HG03108 (cell line): ENCODE measurements around the gene MUS81.
A peak's percentile ranks its signal among the peaks of the same experiment; 100 is the strongest.
"Not testable (repeated sequence)": the region's sequence is repeated elsewhere in the genome, so short reads cannot be mapped to it uniquely, and the experiment has no call there.

Source experiments
- ATAC-seq: cut with Tn5 transposase; IDR thresholded peaks from one replicate; pipeline ENCODE4 v1.9.1; 2021; ENCODE audit warnings: moderate library complexity; ENCODE audit not compliant: unreplicated experiment

MUS81 gene, protein sequence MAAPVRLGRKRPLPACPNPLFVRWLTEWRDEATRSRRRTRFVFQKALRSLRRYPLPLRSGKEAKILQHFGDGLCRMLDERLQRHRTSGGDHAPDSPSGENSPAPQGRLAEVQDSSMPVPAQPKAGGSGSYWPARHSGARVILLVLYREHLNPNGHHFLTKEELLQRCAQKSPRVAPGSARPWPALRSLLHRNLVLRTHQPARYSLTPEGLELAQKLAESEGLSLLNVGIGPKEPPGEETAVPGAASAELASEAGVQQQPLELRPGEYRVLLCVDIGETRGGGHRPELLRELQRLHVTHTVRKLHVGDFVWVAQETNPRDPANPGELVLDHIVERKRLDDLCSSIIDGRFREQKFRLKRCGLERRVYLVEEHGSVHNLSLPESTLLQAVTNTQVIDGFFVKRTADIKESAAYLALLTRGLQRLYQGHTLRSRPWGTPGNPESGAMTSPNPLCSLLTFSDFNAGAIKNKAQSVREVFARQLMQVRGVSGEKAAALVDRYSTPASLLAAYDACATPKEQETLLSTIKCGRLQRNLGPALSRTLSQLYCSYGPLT

GRCh38 chr11:65860278-65861164 is at the start of gene MUS81:
MUS81 (plus strand) TSS chr11:65860433; CDS start chr11:65860754, 321 bp downstream.
- no peak for ATAC-seq

DNA sequence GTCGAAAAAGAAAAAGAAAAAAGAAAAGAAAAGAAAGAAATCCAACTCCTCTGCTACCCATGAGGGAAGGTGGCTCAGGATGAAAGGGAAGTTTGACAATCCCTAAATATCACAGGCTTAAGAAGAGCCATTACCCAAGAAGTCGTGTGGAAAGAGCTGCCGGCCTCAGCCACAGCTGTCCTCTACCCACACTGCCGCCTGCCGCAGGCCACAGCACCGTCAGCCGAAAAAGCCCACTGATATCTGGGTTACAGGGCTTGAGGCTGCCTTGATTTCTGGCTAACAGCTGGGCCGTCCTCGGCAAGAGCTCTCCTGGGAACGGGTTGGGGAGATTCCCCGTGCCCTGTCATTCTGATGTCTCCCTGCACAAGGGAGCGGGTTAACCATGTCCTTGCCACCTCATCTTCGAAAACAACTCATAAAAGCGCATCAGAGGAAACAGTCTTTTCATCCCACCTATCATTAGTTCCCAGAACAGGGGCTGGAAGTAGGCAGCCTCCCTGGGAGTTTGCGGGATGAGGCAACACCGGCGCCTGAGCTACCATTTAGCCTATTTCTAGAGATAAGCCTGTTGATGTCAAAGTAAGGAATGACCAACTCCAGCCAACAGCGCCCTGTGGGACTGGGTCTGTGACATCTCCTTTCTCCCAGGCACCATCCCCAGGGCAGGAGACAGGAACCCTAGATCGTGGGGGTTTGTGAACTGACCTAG is 48.3 kb upstream of the MUS81 start:
- ATAC-seq: no peak

GRCh38 chr11:65814131-65814985 is 45.9 kb upstream of the MUS81 start:
- ATAC-seq: no peak

DNA sequence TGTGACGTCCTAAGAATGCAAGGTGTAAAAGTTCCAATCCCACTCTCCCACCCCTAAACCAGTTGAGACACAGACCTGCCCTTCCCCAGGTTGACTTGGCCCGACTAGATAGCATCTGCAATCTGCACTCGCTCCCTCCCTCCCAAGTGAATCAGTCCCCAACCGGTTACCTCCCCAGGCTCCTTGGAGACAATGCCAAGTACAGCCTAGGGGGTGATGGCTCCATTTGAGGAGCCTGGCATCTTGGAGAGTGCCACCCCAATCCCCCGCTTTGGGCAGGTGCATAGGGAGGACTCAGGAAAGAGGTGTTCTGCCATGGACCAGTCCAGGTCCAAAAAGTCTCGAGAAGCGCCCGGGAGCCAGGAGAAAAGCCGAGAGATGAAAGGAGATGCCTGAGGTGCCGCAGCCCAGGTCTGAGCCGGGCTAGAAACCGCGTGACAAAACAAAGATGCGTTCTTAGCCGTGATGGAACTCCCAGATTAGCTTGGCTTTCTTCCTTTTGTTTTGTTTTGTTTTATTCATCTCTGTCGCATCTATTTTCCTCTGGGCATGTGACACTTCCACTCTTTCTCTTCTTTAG is 45.2 kb upstream of the MUS81 start:
- ATAC-seq: no peak

GRCh38 chr11:65816696-65817095 is 43.5 kb upstream of the MUS81 start:
- no peak for ATAC-seq

DNA sequence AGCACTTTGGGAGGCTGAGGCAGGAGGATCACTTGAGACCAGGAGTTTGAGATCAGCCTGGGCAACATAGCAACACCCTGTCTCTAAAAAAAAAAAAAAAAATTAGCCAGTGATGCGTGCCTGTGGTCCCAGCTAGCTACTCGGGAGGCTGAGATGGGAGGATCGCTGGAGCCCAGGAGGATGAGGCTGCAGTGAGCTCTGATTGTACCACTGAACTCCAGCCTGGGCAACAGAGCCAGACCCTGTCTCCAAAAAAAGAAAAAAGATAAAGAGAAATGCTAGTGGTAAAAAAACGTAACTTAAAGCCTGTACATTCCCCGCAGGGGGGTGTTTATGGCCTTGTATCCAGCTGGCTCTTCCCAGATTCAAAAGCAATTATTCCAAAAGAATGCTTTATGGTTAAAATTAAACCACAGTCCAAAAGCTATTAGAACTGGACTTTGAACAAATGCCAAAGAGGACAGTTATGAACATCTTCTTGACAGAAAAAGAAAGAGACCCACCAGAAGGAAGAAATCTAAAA is 42.9 kb upstream of the MUS81 start:
- no peak for ATAC-seq

DNA sequence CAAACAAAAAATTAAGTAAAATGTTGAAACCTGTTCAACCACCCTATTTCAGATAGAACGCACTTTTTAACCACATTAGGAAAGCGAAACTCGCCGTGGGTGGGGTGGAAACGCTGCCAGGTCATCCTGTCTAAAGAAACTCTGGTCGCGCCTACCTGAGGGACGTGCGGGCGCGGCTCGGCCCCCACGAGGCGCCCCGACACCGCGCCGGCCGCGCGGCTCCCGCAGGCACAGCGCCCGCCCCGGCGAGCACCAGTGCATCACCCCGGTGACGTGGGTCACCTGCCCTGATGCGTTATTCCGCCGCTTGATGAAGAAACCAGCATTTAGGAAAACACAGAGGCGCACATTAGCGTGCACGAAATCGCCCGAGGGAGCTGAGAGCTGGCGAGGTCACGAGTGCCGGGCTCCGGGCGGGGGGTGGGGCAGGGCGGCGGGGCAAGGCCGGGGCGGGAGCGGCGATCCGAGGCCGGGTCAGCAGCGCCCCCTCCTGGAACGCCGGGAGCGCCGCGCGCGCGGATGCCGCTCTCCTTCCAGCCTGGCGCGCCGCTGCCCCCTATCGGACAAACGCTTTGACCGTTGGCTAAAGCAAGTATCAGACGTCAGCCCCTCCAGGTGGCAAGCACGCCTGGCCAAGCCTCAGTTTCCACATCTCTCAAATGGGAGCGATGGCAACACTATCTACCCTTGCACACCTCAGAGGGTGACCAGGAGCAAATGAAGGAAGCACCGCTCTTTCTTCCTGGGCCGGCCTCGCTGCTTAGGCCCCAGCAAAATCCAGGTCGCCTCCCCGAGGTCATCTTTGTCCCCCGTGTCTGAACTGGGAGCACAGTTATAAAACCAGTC is 42.2 kb upstream of the MUS81 start:
- peak; percentile 74 for ATAC-seq

- ATAC-seq: no peak
These were observed 39.1 kb upstream of the MUS81 start for GRCh38 chr11:65821107-65821506.

GRCh38 chr11:65822776-65823528 is 37.3 kb upstream of the MUS81 start:
- ATAC-seq: no peak

GRCh38 chr11:65826984-65827735 is 33.1 kb upstream of the MUS81 start:
- ATAC-seq: no peak

DNA sequence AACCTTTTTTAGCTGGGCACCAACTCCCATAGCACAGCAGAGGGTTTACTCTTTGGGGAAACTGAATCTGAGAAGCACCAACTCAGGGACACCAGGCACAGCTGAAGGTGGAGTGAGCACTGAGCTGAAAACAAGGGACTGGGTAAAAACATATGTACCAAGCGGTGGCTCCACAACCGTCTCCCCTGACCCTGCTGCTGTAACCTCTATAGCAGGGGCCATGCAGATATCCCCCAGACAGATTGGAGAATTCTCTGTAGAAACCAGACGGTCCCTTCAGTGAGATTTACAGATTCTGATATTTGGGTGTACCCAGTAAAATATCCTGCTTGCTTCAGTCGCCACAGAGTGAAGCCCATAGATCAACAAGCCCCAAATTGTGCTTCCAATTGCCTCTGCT is 30.8 kb upstream of the MUS81 start:
- no peak for ATAC-seq

DNA sequence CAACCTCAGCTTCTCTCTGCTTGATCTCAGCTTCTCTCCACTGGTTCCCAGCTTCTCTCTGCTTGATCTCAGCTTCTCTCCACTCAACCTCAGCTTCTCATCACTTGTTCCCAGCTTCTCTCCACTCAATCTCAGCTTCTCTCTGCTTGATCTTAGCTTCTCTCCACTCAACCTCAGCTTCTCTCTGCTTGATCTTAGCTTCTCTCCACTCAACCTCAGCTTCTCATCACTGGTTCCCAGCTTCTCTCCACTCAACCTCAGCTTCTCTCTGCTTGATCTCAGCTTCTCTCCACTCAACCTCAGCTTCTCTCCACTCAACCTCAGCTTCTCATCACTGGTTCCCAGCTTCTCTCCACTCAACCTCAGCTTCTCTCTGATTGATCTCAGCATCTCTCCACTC is 28.0 kb upstream of the MUS81 start:
- not testable (repeated sequence) for ATAC-seq

DNA sequence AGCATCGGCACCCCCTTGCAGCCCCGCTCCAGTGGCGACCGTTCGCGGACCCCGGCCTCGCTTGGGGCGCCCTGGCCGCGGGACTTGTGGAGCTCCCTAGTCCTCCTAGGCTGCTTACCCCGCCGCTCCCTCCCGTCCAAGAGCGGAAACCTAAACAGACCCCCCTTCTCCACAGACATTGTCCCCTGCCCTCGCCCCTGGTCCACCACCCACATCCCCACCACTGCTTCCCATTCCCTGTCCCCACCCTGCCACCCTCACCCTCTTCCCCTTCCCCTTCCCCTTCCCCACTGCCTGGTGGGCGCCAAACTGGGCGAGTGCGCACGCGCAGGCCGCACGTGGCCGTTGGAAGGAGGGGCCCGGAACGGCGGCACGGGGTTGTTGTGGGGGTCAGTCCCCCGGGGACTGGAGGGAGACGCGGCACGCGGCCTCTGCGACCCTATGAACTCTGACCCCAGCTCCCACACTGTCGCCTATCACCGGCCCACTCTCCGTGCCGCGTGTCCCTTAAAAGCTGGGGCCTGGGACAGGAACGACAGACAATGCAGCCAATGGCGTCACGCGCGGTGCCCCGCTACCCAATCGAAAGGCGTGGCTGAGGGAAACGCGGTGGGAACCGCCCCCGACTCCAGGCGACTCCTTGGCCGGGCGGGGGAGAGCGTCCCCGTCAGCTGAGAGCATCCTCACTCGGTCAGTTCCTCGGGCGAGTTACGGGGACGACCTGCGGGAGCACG is 26.8 kb upstream of the MUS81 start, which contains the start of gene SNX32:
SNX32 (plus strand) TSS at position 667 of the 734 bp plus-strand sequence. CDS start 103 bp downstream, outside the sequence.
- ATAC-seq: peak; percentile 92

DNA sequence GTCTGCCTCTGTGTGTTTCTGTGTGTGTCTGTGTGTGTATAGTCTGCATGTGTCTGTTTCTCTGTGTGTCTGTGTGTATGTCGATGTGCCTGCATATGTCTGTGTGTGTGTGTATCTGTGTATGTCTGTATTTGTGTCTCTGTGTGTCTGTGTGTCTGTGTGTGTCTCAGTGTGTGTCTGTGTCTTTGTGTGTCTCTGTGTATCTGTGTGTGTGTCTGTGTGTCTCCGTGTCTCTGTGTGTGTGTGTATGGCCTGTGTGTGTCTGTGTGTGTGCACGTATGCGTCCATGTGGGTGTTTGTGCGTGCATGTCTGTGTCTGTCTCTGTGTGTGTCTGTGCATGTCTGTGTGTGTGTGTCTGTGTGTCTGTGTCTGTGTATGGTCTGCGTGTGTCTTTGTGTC is 26.0 kb upstream of the MUS81 start:
- ATAC-seq: no peak

GRCh38 chr11:65842144-65842543 is 18.1 kb upstream of the MUS81 start:
- no peak for ATAC-seq

DNA sequence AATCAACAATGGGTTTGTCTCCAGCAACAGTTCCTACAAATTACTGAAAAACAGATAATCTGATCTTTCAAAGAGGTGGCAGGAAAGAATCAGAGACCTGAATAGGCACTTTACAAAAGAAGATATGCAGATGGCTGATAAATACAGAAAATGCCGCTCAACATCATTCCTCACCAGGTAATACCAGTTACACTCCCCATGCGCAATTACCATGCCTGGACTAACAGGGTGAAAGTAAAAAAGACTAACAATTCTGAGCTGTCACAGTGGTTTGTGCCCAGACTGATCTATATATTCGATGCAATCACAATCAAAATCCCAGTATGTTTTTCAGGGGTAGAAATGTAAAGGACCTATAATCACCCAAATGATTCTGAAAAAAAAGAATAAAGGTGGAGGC is 16.4 kb upstream of the MUS81 start:
- ATAC-seq: no peak
